OCI-LY7 (cell line): Measurements from ENCODE around the gene CYP11A1.

Experiments used
- EZH2phosphoT487 ChIP-seq: fragments of 200-600 bp; sonication (generic); IDR thresholded peaks from 2 replicates; pipeline ENCODE4 v1.6.1; 2018; ENCODE audit warnings: low read depth, borderline replicate concordance, mild to moderate bottlenecking, mixed run types, antibody characterized with exemption, low read length, moderate library complexity, mixed read lengths
- TF ChIP-seq, protein P1 (sequence below): fragments of 200-600 bp; sonication (generic); conservative IDR thresholded peaks from 2 replicates; pipeline ENCODE4 v1.5.1; 2014; ENCODE audit warnings: mild to moderate bottlenecking, antibody characterized with exemption, low read length, moderate library complexity, mixed read lengths

DNA sequence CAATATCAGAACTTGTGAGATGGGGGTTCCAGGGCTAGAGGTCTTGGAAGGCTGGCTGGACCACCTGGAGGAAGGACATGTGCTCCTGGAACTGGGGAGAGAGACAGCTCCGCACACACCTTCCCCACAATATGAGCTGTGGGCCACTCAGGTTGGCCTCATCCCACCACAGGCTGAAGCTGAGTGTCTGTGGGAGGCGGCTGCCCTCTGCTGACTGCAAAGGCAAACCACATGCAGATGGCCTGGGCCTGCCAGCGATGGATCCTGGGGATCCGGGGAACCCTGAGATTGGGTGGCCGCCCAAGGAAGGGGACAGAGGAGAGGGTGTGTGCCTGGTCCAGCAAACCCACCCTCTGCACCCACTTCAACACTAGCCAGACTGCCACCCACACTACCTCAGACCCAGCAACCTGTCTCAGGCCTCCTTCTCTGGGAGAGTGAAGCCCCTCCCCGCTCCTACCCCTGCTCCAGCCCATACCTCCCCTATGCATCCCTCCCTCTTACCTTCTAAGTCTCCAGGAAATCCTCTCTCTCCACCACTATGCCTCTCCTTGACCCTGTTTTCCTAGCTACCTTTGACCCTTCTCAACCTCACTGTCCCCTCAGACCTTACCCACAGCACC, 44.8 kb downstream of the CYP11A1 start:
- TF ChIP-seq, protein P1, sequence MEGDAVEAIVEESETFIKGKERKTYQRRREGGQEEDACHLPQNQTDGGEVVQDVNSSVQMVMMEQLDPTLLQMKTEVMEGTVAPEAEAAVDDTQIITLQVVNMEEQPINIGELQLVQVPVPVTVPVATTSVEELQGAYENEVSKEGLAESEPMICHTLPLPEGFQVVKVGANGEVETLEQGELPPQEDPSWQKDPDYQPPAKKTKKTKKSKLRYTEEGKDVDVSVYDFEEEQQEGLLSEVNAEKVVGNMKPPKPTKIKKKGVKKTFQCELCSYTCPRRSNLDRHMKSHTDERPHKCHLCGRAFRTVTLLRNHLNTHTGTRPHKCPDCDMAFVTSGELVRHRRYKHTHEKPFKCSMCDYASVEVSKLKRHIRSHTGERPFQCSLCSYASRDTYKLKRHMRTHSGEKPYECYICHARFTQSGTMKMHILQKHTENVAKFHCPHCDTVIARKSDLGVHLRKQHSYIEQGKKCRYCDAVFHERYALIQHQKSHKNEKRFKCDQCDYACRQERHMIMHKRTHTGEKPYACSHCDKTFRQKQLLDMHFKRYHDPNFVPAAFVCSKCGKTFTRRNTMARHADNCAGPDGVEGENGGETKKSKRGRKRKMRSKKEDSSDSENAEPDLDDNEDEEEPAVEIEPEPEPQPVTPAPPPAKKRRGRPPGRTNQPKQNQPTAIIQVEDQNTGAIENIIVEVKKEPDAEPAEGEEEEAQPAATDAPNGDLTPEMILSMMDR, result peak; percentile 91
- TF ChIP-seq EZH2phosphoT487, result no peak
